Stomach smooth muscle (tissue), 2 donors: ENCODE data around the gene ERRFI1.

Experiments used
- H3K27ac ChIP-seq: one replicate; pipeline ENCODE4 v1.7.0; 2013; ENCODE audit warnings: mild to moderate bottlenecking, low read length, inconsistent platforms
- H3K27me3 ChIP-seq, 2 donors: one replicate each; pipeline ENCODE4 v1.7.0; 2013; ENCODE audit warnings: low read length in 2 of 2; ENCODE audit not compliant: insufficient read depth in 2 of 2, control insufficient read depth in 1 of 2
- H3K36me3 ChIP-seq, 2 donors: one replicate each; pipeline ENCODE4 v1.7.0; 2013; ENCODE audit warnings: low read length in 2 of 2; ENCODE audit not compliant: control insufficient read depth in 2 of 2, insufficient read depth in 2 of 2
- H3K4me1 ChIP-seq: one replicate; pipeline ENCODE4 v1.7.0; 2013; ENCODE audit warnings: low read length; ENCODE audit not compliant: control insufficient read depth, insufficient read depth
- H3K4me3 ChIP-seq, 2 donors: one replicate each; pipeline ENCODE4 v1.7.0; 2013; ENCODE audit warnings: low read length in 2 of 2
- H3K9ac ChIP-seq, 2 donors: one replicate each; pipeline ENCODE4 v1.7.0; 2013; ENCODE audit warnings: low read length in 2 of 2, mild to moderate bottlenecking in 1 of 2
- H3K9me3 ChIP-seq, 2 donors: one replicate each; pipeline ENCODE4 v1.7.0; 2013; ENCODE audit warnings: low read length in 2 of 2; ENCODE audit not compliant: control insufficient read depth in 2 of 2
- donor health status: healthy.
- donor health status: Pancreatic carcinoma.

ERRFI1 gene

GRCh38 chr1:8017495-8018197, 8.5 kb downstream of the ERRFI1 start:
- Histone ChIP-seq H3K9me3 (no peaks in the 10 kb centered on the region), H3K36me3 (peaks cover 19 to 25% of the 10 kb centered on the region in 2 donors), H3K27ac (no peak overlapping the region), H3K4me3 (no peak overlapping the region), H3K9ac (no peak overlapping the region), H3K4me1 (peaks cover 42% of the 10 kb centered on the region), H3K27me3 (no peaks in the 10 kb centered on the region)

- Histone ChIP-seq H3K9me3 (no peaks in the 10 kb centered on the region), H3K4me1 (peaks cover 37% of the 10 kb centered on the region), H3K9ac (no peak overlapping the region), H3K27ac (peak overlapping the region; percentile 37), H3K36me3 (peaks cover 26 to 30% of the 10 kb centered on the region in 2 donors), H3K27me3 (no peaks in the 10 kb centered on the region), H3K4me3 (no peak overlapping the region)
Measured at GRCh38 chr1:8016895-8017241, 9.2 kb downstream of the ERRFI1 start.

- Histone ChIP-seq H3K36me3 (peaks cover 29 to 31% of the 10 kb centered on the region in 2 donors), H3K9ac (peak overlapping the region; percentile 13 to 14), H3K4me3 (no peak overlapping the region), H3K9me3 (no peaks in the 10 kb centered on the region), H3K27me3 (no peaks in the 10 kb centered on the region), H3K4me1 (peaks cover 36% of the 10 kb centered on the region), H3K27ac (peak overlapping the region; percentile 37)
Measured at GRCh38 chr1:8016210-8016894, 9.8 kb downstream of the ERRFI1 start.

GRCh38 chr1:8015809-8016165, 10.3 kb downstream of the ERRFI1 start:
- H3K4me1 ChIP-seq, result peaks cover 38% of the 10 kb centered on the region
- peaks cover 34 to 36% of the 10 kb centered on the region in 2 donors for H3K36me3 ChIP-seq
- H3K9ac ChIP-seq, result peak overlapping the region; percentile 13 to 45
- H3K9me3 ChIP-seq, result no peaks in the 10 kb centered on the region
- H3K4me3 ChIP-seq, result peak overlapping the region; percentile 8 to 54
- no peaks in the 10 kb centered on the region for H3K27me3 ChIP-seq
- H3K27ac ChIP-seq, result peak overlapping the region; percentile 64

- Histone ChIP-seq H3K4me1 (peaks cover 41% of the 10 kb centered on the region), H3K4me3 (peak overlapping the region; percentile 8 to 54), H3K27ac (peak overlapping the region; percentile 64)
Measured at GRCh38 chr1:8015036-8015808, 10.9 kb downstream of the ERRFI1 start.

GRCh38 chr1:8014381-8014988, 11.6 kb downstream of the ERRFI1 start:
- Histone ChIP-seq H3K36me3 (peaks cover 44 to 49% of the 10 kb centered on the region in 2 donors), H3K4me1 (peaks cover 41% of the 10 kb centered on the region), H3K9me3 (no peaks in the 10 kb centered on the region), H3K4me3 (no peak overlapping the region), H3K9ac (no peak overlapping the region), H3K27me3 (no peaks in the 10 kb centered on the region), H3K27ac (peak overlapping the region; percentile 64)

More at GRCh38 chr1:8015036-8015808, 10.9 kb downstream of the ERRFI1 start:
- Histone ChIP-seq H3K9ac (peak overlapping the region; percentile 45 to 55), H3K36me3 (peaks cover 36 to 41% of the 10 kb centered on the region in 2 donors), H3K27me3 (no peaks in the 10 kb centered on the region), H3K9me3 (no peaks in the 10 kb centered on the region)

- no peak overlapping the region for H3K4me3 ChIP-seq
- peaks cover 45 to 53% of the 10 kb centered on the region in 2 donors for H3K36me3 ChIP-seq
- H3K27me3 ChIP-seq, result no peaks in the 10 kb centered on the region
- H3K9me3 ChIP-seq, result no peaks in the 10 kb centered on the region
- peak overlapping the region; percentile 64 for H3K27ac ChIP-seq
- no peak overlapping the region for H3K9ac ChIP-seq
- H3K4me1 ChIP-seq, result peaks cover 35% of the 10 kb centered on the region
Measured at GRCh38 chr1:8013800-8014199, 12.3 kb downstream of the ERRFI1 start.

GRCh38 chr1:8013399-8013798, 12.7 kb downstream of the ERRFI1 start:
- peaks cover 47 to 53% of the 10 kb centered on the region in 2 donors for H3K36me3 ChIP-seq
- H3K9me3 ChIP-seq, result no peaks in the 10 kb centered on the region
- no peaks in the 10 kb centered on the region for H3K27me3 ChIP-seq
- no peak overlapping the region for H3K9ac ChIP-seq
- peak overlapping the region; percentile 64 for H3K27ac ChIP-seq
- no peak overlapping the region for H3K4me3 ChIP-seq
- H3K4me1 ChIP-seq, result peaks cover 31% of the 10 kb centered on the region

GRCh38 chr1:8012955-8013354, 13.2 kb downstream of the ERRFI1 start:
- H3K4me3 ChIP-seq, result no peak overlapping the region

More at GRCh38 chr1:8012955-8013354, 13.2 kb downstream of the ERRFI1 start:
- Histone ChIP-seq H3K27ac (peak overlapping the region; percentile 64), H3K4me1 (peaks cover 30% of the 10 kb centered on the region), H3K9me3 (no peaks in the 10 kb centered on the region), H3K27me3 (no peaks in the 10 kb centered on the region), H3K9ac (no peak overlapping the region), H3K36me3 (peaks cover 47 to 53% of the 10 kb centered on the region in 2 donors)
